Effector CD8-positive, alpha-beta T cell (primary cell): ENCODE data around the gene CD300LG.
"Not testable (repeated sequence)": the region's sequence is repeated elsewhere in the genome, so short reads cannot be mapped to it uniquely, and the experiment has no call there.

Experiments
- DNase-seq: peaks from one replicate; lab custom pipeline; 2025; lab: John Stamatoyannopoulos, UW

The CD300LG gene

DNA sequence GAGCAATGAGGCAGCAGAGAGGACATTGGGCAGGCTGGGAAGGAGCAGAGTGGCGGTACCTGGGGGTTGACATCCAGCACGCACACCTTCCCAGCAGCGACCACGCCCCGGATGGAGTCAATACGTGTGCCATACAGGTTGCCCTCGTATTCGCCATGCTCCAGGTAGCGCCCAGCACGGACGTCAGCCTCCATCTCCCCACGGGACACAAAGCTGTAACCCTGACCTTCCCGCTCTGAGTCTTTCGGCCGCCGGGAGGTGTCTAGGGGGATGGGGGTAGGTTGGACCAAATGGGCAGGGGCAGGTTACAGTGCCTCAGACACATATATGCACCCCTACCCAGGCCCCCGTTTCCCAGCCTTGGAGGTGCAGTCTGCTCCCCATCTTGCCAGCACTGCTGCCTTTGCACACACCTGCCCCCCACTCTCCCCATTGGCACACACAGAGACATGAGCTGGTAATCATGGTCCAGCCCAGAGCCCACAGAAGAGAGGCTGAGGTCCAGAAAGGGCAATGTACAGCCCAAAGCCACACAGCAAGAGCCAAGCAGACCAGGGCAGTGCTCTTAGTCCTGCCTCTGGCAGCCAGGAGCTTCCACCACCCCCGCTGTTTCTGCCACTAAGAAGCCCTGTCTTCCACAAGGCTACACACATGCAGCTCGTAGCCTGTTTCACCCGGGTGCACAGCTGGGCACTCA, 32.9 kb downstream of the CD300LG start:
- DNase-seq = no peak

DNA sequence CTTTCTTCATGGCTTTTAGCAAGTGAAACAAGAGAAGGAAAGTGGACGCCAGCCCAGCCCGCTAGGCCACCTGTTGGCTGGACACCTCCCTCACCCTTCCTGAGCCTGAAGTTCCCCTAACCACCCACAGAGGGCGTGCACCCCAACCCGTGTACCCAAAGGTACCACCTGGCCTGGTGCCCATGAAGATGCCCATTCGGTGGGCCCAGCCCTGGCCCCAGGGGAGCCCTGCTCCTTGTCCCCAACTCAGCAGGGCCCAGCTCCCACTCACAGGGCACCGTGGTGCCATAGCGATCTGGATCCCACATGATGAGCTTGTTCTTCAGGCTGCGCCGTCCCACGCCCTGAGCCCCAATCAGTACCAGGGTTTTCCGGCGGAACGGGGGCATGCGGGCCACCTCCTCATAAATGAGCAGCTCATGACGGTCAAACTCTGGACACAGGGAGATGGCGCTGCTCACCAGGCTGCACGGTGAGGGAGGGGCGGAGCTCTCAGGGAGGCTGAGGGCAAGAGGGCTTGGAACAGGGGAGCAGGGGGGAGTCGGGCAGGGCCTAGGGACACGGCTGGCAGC, 33.5 kb downstream of the CD300LG start:
- peak; percentile 17 for DNase-seq

DNA sequence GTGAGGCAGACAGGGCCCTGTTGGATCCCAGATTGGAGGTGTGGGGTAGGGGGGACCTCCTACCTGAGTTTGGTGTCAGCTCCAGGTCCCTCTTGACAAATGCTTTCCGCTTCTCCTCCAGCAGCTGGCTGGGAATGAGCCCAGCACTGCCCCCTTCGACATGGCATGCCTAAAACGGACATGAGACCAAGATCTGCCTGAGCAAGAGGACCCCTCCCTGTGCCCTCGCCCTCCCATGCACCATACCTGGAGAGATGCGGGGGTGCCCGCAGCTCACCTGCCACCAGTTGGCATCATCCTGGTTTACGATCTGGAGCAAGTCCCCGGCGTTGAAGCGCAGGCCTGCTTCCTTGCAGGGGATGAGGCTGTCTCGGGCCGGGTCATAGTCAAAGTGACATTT, 34.2 kb downstream of the CD300LG start:
- DNase-seq = no peak

DNA sequence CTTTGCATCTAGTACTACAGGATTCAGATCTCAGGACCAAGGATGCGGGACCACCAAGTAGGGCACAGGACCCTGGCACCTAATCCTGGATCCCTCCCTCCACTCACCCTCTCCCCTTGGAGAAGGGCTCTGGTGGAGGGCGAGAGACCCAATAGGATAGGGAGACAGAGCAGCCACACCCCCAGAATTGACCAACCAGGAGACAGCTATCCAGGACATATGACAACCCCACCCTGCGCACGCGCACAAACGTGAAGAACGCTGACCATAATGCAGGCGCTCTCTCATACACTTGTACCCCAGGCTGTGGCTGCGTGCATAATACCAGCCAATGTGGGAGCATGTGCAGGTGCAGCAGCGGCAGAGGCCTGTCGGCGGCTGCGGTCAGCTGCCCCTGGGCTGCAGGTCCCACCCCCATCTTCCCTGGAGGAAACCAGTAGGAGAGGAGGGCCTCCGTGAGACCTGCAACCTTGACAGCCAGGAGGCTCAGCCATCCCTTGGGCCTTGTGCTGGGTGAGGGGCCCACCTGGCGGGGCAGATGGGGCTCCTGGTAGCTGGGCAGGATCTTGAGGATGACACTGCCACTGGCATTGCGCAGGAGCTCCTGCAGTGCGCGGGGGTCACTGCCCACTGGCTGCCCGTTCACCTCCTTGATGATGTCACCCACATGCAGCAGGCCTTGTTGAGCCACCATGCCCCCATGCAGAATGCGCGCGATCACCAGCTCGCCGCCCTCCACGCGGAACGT, 35.0 kb downstream of the CD300LG start:
- no peak for DNase-seq

DNA sequence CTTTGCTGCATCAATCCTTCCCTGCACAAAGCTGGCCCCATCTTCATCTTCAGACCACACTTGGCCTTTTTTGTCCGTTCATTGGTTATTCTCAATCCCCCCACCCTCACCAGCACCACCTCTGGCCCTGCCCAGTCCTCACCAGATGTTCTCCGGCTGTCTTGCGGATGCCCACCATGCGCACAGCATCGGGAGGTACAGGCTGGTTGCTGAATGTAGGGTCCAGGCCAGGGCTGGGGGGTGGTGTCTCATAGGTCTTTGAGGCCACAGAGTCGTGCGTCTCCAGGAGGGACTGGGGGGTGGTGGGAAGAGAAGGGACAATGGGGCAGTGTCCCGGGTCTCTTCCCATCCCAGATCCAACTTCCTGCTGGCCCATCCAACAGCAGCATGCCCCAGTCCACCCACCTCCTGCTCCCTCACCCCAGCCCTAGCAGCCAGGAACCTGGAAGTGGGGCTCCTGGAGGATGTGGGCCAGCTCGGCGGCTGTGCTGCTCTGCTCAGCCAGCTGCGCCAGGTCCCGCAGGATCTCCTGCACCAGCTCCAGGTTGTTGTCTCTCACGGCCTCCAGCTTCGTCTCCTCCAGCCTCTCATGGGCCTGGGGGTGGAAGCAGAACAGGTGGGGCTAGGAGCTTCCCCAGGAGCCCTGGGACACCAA, 35.9 kb downstream of the CD300LG start:
- no peak for DNase-seq

DNA sequence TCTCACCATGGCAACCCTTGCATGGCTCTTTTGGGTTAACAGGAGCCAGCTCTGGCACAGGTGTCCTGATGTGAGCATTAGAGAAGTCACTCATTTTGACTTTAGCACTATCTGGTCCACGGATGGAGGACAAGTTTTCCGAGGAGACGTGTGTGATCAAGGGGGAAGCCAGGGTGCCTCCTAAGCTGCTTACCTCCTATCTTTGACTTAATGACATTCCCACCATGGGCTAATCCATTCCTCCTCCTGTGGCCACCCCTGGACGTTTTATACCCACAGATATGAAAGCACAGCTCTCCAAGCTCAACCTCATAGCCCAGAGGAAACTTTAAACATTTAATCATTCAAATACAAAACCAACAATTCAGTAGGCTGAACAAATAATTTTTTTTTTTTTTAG, 41.6 kb downstream of the CD300LG start:
- DNase-seq = no peak

DNA sequence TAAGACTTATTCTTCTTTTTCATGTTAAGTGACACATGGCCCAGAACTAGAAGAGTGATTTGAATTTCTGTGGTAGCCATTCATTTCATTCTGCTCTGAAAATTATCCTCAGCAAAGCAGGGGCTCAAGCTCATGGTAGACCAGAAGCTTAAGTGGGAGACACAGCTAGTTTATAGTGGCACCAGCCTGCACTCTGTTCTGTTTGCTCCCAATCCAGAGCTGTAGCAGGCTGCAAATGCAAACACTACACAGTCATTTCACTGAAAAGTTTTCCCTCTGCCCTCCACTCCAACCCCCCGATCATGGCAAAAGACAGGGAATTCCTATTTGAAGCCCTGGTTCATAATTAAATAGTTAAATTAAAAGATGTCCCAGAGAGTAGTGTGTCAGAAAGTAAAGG, 43.3 kb downstream of the CD300LG start:
- no peak for DNase-seq

DNA sequence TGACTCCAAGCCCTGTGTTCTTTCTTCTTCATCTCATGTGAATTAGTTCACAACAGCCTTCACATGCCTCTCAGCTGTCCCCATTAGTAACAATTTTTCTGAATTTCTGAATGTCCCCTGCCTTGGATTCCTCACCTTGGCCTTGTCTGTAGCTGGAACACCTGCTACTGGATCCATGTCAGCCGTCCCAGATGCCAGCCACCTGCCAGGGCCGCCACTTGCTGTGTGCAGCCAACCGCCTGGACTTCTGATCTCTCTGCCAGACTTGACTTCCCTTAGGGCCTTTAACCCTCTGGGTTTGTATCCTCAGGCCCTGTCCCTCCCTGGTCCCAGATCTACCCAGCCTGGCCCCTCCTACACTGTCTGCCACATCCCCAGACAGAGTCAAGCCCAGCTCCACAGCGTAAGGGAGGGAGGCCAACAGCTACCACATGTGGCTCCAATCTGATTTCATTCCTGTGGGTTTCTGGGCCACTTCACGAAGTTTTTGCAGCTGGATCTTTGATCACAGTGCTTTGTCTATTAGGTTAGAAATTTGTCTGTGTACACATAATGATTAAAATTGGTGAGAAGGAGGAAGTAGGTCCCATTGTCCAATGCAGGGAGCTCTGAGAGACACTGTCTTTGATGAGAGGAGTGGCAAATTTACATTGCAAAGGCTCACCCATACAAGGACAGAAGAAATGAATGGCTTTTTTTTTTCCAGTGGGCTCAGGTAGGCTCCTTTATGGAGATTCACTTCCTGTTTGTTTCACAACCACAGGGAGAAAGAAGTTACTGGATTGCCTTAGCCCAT, 45.1 kb downstream of the CD300LG start:
- no peak for DNase-seq

DNA sequence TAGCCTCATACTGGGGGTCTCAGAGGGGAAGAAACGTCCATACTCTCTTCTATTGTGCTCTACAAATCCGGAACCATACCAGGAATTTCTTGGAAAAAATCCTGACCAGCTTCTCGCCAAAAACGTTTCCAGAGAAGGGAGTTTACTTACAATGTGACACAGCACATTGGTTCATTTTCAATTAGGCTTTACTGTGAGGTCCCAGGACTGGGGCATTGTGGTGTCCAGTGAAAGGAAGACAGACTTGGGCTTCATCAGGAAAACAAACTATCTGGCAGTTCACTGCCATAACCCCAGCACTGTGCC, 45.6 kb downstream of the CD300LG start:
- no peak for DNase-seq

DNA sequence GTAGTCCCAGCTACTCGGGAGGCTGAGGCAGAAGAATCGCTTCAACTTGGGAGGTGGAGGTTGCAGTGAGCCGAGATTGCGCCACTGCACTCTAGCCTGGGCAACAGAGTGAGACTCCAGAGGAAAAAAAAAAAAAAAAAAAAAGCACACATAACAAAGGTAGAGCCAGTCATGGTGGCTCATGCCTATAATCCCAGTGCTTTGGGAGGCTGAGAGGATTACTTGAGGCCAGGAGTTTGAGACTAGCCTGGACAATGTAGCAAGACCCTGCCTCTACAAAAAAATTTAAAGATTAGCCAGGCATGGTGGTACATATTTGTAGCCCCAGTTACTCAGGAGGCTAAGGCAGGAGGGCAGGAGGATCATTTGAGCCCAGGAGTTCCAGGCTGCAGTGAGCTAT, 47.5 kb downstream of the CD300LG start:
- DNase-seq = not testable (repeated sequence)

DNA sequence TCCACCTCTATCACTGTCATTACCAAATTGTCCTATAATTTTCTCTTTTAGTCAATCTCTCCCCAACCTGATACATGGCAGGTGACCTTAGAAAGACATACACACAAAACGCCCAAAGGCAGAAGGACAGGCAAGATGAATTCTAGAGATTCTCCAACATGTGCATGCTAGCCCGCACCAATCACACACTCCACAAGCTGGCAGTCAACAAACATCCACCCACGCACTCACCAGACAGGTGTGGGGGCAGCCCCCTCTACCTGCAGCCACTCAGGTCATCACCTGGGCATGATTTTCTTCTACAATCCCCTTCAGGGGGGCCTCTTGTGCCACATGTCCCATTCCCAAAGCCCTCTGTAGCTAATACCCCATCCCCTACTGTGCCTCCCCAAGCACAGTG, 50.9 kb downstream of the CD300LG start:
- DNase-seq = no peak

DNA sequence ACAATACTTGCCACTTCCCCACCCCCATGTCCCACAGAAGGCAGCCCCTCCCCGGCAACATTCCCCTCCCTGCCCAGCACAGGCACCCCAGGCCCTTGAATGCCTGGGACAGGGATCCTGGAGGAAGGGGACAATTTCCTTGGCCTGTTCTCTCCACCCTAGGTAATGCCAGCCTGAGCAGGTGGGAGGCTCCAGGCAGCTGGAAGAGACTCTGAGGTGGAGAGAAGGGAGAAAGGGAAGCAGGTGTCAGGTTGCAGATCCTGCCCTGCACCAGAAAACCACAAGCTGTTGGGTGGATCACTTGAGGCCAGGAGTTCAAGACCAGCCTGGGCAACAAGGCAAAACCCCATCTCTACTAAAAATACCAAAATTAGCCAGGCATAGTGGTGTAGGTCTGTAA, 51.5 kb downstream of the CD300LG start:
- no peak for DNase-seq

DNA sequence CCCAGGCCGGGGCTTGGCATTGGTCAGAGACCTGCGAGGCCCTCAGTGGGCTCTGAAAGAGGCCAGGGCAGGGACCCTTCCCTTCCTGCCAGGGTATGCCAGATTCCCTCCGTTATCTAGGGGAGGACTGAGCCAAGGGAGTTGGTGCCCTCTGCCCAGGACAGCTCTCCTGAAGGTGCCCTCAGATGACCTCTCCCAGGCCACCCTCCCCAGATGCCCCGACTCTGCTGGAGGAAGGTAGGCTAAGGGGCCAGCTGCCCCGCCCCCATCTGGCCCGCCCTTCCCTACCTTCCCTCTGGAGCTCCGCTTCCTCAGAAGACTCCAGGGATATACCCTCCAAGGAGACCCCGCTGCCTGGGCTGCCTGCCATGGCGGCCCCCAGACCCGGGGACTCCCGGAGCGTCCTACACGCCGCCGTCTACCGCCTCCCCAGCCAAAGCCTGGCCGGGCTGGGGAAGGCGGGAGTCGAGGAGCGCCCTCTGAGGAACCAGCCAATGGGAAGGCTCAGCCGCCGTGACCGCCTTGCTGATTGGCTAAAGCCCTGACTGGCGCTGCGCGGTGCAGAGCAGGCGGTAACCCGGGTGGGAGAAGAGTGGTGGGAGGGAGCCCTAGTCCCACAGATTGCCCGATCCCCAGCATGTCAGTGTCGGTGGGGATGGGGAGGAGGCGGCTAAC, 53.3 kb downstream of the CD300LG start:
- DNase-seq = peak; percentile 73

DNA sequence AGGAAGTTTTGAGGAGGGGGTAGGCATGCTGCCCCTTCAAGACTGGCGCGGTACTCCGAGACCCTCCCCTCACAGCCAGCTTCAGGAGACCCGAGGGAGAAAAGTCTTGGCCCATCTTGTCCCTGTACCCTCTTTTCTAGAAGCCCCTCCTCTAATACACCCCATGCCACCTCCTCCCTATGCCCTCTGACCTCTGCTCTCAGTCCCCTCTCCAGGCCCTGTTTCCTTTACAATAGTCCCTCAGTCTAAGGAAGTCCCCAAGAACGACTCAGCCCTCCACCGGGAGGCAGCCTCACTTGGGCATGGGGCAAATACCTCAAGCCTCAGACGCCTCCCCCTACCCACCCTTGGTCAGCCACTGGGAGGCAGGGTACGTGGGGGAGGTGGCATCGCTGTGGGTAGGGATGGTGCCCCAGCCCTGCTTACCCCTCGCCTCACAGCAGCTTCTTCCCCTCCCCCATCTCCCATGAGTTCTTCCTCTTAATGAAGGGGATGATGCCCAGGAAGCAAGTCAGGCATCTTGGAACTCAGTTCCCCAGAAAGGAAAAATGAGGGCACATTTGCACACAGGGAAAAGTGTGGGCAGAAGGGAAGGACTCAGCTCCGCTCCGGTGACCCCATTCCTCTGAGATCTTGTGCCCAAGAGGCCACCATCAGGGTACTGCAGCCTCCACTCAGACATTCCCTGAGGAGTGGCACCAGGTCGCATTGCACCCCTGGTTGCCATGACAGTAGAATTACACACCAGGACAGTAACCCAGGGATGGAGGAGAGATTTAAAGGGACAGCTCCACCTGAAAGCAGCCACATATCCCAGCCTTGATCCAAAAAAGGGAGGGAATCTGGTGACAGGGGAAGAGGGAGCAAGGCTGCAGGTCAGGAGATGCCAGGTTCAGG, 54.1 kb downstream of the CD300LG start:
- no peak for DNase-seq

DNA sequence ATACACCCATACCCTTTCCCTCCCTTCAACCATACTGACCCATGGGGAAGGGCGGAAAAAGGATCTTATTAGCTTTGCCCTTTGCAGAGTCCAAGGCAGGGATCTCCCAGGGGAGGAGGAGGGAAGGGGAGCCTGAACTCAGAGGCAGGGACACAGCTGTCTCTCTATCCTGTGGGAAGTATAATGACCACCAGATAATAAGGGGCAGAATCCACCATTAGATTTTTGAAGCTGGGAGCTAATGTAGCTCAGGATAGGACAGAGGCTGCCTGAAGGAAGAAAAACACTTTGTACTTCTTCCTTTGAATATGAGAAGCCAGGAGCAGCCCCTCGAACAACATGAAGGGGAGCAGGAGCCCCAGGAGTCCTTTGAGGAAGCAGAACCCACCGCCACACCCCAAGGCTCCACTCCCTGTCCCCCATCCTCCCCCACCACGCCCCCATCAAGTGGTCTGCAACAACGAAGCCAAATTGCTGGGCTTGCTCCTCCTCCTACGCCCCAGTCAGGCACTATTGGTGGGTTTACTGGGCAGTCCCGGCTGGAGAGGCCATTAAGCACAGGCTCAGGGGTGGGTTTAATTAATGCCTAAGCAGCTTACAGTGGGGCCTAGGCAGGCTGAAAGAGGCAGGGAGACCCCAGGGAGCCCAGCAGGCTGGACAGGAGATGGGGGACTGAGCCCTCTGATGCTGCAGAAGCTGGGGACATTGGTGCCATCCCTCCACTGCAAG, 55.0 kb downstream of the CD300LG start:
- no peak for DNase-seq

DNA sequence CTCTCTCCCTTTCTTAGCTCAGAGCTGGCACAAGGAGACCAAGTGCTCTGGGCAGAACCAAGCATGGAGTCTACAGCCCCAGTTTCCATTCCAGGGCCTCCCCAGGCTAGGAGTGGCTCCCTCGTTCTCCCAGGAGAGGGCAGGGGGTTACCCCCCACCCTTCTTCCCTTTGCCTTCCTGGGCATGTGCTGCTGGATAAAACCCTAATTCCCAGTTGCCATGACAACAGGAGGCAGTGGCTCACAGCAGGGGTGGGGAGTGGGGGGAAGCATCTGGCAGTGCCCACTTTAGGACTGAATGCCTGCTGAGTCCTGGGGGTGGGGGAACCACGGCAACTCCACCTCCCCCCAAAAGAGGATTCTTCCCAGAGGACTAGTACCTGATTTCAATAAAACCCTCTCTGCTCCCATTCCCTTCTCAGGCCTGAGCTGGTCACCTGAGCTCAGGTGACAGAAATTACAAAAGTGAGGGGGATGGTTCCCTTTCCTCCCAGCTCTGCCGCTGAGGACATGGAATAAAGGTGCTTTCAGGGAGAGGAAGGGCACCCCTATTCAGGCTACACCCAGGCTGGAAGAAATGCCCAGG, 58.5 kb downstream of the CD300LG start:
- no peak for DNase-seq

DNA sequence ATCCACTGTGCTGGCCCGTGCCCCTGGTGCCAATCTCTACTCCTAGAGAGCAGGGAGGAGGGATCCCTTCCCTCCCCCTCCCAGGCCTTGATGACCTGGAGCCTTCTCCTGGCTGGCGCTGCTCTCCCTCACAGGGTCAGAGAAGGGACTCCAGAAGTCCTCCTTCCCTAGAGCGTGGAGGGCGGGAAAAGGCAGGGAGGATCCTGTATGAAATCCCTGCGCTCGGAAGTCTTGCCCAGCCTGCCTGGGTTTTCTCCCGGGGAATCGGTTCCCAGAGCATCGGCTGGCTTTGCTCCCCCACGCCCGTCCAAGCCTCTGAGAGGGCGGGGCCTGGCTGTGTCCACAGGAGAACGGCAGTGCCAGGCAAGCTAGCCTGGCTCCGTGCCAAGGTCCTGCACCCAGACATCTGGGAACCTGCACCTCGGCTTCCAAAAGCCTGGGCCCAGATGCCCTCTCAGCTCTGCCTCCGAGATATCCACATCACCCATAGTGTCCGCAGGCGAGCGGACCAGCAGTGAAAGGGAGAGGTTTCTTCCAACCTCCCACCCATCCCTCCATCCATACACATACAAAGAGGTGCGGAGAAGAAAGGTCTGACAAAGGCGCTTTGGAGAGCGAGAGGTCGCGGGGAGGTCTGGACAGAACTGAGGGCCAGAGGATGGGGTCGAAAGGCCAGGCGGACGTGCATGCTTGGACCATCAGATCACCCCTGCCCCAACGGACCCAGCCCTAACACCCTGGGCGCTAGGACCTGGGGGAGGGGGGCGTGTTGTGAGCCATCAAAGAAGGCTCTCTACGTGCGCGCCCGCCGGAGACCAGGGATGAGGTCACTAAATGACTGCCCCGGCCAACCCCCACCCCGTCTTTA, 59.2 kb downstream of the CD300LG start:
- peak; percentile 15 for DNase-seq

DNA sequence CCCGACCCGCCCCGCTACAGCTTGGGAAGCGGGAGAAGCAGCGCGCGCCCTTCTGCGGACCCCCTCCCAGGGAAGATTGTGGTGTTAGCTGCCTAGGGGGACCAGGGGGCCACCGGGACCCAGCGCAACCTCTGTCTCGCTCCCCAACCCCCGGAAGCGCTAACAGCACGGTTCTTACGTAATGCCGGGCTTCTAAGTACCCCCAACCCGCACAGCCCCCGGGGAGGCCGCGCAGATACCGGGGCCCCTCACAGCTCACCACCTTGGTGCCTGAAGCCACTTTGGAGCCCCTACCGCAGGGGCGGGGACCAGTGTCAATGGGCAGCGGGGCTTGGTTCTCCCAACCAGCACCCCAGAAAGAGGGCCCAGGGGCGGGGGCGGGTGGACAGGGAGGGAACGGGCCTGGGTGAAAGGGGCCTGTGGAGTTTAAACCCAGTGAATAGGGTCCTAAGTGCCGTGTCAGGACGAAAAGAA, 60.0 kb downstream of the CD300LG start:
- DNase-seq = peak; percentile 22
